Stimulated activated CD8-positive, alpha-beta memory T cell treated with anti-CD3 and anti-CD28 coated beads, Interleukin-2, amount 100 ng/mL, for 1 hour (primary cell): ENCODE data around the gene SKI.
A peak's percentile ranks its signal among the peaks of the same experiment; 100 is the strongest.

ENCODE experiments used
- DNase-seq, 2 donors: peaks; one replicate each; pipeline ENCODE4 v3.0.0-alpha.2; 2020; ENCODE audit warnings: low read depth in 2 of 2

Gene SKI

DNA sequence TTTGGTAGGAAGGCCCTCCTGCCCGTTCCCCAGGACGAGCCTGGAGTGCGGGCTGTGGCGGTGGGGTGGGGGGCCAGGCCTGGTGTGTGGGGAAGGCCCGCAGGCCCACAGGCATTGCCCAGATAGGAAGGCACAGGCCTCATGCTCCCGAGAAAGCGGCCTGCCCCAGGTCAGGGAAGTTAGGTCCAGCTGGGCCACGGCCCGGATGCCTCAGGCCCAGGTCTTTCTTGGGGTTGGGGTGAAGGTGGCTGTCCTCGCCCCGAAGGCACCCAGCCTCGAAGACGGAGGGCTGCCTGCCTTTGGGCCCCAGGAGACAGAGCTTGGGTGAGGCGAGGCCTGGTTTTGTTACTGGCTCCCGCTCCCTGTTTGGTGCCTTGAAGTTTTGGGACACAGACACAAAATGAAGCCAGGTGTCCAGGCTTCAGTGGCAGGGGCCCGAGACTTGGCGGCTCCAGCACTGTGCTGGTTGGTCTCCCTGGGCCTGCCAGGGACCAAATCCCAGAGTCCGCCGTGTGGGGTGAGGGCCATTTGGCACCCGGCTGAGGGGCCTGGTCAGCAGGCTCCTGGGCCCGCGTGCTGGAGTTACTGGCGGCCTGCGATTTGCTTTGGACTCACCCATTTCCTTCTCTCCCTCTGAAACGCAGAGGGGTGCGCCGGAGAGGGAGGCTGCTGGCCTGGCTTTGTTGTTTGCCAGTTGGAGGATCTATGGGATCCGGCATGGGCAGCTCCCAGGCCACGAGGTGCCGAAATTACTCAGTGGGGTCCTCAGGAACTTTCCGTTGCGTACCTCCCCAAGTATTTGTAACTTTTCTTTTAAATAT is 2.0 kb downstream of the SKI start:
- DNase-seq: no peak

DNA sequence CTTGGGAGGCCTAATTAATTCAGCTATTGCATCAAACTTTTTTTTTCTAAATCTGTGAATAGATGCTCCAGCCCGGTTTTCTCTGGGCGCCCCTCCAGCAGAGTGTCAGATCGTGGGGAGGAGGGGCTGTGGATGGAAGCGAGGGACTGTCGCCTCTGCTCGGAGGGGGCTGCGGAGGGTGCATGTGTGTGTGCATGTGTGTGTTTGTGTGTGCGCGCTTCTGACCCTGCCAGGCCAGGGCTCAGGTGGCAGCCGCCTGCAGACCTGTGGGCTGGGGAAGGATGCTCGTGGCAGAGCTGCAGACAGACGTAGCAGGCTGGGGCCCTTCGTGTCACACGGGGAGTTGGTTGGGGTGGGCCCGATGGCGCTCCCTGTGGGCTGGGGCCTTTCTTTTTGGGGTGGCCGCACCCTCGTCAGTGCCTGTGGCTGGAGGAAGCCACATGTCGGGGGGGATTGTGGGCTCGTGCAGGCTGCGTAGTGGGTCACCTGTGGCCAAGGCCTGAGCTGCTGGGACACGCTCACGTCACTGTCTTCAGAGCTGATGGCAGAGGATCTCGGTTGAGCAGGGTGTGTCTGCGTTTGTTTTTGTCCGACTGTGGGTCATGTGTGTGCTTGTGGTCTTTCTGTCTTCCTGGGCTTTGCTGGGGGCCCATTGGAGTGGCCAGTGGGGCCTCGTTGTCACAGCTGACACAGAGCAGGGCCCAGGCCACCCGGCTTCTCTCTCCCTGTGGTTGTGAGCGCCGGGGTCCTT is 2.8 kb downstream of the SKI start:
- DNase-seq: no peak

GRCh38 chr1:2231532-2232254 is 3.6 kb downstream of the SKI start:
- DNase-seq: peak; percentile 40 to 55

DNA sequence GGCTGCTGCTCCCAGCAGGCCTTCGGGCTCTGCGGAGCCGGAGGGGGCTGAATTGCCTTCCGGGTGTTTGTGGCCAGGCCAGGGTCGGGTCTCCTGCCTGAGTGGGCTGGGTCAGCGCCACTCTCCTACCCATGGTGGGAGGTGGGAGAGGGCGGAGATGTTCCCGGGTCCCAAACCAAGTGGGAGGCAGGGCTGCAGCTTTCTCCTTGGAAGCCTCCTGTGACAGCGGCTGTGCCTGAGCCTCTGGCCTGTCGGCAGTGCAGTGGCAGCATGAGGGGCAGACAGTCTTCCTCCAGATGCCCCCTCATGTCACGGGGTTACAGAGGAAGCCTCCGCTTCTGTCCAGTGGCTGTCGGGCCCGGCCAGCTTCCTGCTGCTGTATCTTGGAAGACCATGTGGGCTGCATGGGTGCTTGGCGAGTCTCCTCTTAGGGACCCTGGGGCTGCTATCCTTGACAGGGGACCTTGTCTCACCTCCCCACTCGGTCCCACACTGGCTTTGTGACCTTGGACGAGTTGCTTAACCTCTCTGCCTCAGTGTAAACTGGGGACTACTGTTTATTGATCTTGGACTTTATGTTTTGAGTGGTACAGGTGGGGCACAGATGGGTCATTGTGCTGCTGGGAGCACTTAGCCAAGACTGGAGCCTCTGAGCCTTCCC is 4.3 kb downstream of the SKI start:
- DNase-seq: no peak

DNA sequence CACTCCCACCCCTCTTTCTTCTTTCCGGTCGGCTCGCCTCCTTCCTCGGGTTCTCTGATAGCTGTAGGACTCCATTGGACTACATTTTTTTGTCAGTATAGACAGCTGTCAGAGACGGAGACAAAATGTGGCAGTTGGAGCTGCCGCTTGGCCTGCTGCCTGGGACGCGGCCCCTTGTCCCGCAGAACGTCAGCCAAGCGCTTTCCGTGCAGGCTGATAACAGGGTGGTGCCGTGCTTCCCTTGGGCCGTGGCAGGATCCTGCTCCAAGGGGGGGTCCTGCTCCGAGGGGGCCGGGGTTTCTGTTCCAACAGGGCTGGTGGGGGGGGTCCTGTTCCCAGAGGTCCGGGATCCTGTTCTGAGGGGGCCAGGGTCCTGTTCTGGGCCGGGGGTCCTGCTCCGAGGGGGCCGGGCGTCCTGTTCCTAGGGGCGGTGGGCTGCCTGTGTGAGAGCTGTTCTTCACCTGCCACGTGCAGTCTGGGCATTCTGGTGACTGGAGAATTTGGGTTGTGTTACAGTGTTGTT is 4.9 kb downstream of the SKI start:
- DNase-seq: no peak

DNA sequence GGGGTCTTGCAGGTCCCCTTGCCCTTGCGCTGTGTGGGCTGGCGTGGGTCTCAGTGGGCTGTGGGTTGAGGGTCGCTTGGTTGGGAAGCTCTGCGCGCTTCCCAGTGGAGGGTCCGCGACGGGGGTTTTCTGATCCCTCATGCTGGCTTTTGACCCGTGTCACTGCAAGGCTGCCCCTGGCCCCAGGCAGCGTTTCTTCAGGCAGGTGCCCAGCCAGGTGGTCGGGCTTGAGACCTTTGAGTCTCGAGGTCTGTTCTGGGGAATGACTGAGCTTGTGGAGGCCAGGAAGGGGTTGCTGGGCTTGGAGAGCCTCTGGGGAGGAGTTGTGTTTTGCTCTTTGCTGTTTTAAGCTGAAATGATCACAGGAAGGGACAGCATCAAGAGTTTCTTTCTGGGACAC is 5.3 kb downstream of the SKI start:
- no peak for DNase-seq

- peak; percentile 57 to 58 for DNase-seq
These were observed 6.1 kb downstream of the SKI start for GRCh38 chr1:2233997-2234761.

- no peak for DNase-seq
These were observed 6.6 kb downstream of the SKI start for GRCh38 chr1:2234762-2235113.

GRCh38 chr1:2235300-2235998 is 7.3 kb downstream of the SKI start:
- DNase-seq: no peak

- DNase-seq: no peak
These were observed 8.9 kb downstream of the SKI start for GRCh38 chr1:2236695-2237677.

DNA sequence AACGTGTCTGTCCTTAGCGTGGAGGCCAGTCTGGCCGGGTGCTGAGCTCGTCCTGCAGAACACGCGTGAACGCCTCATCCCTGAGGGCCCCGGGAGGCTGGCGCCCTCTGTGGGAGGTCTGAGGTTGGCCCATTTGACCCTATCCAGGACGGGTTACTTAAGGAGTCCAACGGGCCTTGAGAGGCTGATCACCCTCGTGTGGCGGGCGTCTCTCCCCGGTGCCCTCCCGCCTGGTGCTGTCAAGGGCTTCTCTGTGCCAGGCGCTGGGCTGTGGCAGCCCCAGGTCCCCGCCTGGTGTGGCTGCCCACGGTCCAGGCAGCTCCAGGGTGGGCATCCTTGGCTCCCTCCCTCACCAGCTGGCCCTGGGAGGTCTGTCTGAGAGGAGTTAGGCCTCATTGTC is 9.7 kb downstream of the SKI start:
- DNase-seq: no peak

- no peak for DNase-seq
These were observed 10.4 kb downstream of the SKI start for GRCh38 chr1:2238361-2239012.

GRCh38 chr1:2239013-2239370 is 10.9 kb downstream of the SKI start:
- no peak for DNase-seq

DNA sequence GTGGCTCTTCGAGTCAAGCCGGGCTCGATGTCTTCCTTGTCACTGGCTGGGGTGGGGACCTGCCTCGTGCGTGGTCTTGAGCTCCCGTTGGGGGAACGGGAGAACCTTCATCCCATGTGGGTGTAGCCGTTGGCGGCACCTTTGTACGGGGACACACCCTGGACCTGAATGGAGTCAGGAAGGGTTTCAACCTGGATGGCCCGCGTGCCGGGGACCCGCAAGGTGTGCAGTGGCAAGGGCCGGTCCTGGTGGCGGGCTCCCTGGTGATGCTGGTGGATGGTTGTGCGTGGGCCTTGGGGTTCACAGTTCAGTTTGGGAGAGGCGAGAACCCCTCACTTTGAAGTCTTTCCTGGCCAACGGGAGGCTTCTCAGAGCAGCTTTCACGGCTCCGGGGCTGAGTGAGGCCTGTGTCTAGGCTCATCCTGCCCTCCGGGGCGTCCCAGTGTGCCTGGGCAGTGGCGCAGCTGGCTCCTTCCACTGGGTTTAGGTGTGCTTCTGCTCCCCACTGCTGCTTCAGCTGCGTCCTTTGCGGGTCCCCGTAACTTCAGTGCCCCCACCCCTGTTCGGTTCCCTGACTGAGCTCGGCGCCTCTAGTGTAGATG is 11.4 kb downstream of the SKI start:
- DNase-seq: no peak

- no peak for DNase-seq
These were observed 12.4 kb downstream of the SKI start for GRCh38 chr1:2240270-2241156.

- DNase-seq: no peak
These were observed 13.7 kb downstream of the SKI start for GRCh38 chr1:2241820-2242219.
